GM18867 (cell line): ENCODE results near the gene KMT2B.
"Not testable (repeated sequence)": the region's sequence is repeated elsewhere in the genome, so short reads cannot be mapped to it uniquely, and the experiment has no call there.

Experiments
- ATAC-seq: cut with Tn5 transposase; IDR thresholded peaks from one replicate; pipeline ENCODE4 v1.9.1; 2021; ENCODE audit warnings: mild to moderate bottlenecking, moderate library complexity; ENCODE audit not compliant: unreplicated experiment

KMT2B gene

GRCh38 chr19:35755550-35756376 lies 38.0 kb downstream of the KMT2B start:
- no peak for ATAC-seq

GRCh38 chr19:35756377-35757230 lies 38.8 kb downstream of the KMT2B start, which contains the start of gene HSPB6:
HSPB6 (minus strand) TSS chr19:35757029; CDS start chr19:35757008, 21 bp downstream.
- ATAC-seq: no peak

- ATAC-seq: no peak
Measured at GRCh38 chr19:35757231-35757748, 39.5 kb downstream of the KMT2B start.

GRCh38 chr19:35757749-35758608 lies 40.2 kb downstream of the KMT2B start, which contains the start of gene PROSER3:
PROSER3 (plus strand) TSS chr19:35758176; CDS start chr19:35758216, 40 bp downstream.
- ATAC-seq: peak; percentile 93

- no peak for ATAC-seq
Measured at GRCh38 chr19:35759697-35760096, 41.9 kb downstream of the KMT2B start.

- ATAC-seq: no peak
Measured at GRCh38 chr19:35760711-35761349, 43.0 kb downstream of the KMT2B start.

- ATAC-seq: no peak
Measured at GRCh38 chr19:35764432-35765315, 46.9 kb downstream of the KMT2B start.

- no peak for ATAC-seq
Measured at GRCh38 chr19:35766571-35767104, 48.8 kb downstream of the KMT2B start.

- no peak for ATAC-seq
Measured at GRCh38 chr19:35767288-35768081, 49.7 kb downstream of the KMT2B start.

GRCh38 chr19:35768082-35768421 lies 50.2 kb downstream of the KMT2B start:
- no peak for ATAC-seq

- ATAC-seq: not testable (repeated sequence)
Measured at GRCh38 chr19:35772362-35772761, 54.6 kb downstream of the KMT2B start.

- ATAC-seq: no peak
Measured at GRCh38 chr19:35773020-35773806, 55.4 kb downstream of the KMT2B start.

GRCh38 chr19:35774274-35775045 lies 56.7 kb downstream of the KMT2B start:
- no peak for ATAC-seq

GRCh38 chr19:35775046-35775297 lies 57.2 kb downstream of the KMT2B start:
- ATAC-seq: no peak

- ATAC-seq: peak; percentile 88
Measured at GRCh38 chr19:35775298-35776101, 57.7 kb downstream of the KMT2B start, which contains the start of gene ARHGAP33. ARHGAP33 (plus strand) TSS chr19:35775564; CDS start chr19:35775659, 95 bp downstream.
